OCI-LY7 (cell line): Measurements from ENCODE around the gene MAP7D1. TPM values are rescaled to one million over a fixed set of nuclear protein-coding genes. Genes with fewer than 3 reads are reported as not detected.

ENCODE experiments used
- small RNA-seq: library from RNA; depleted of rRNA; stranded (forward); fragments of <200 nt; gene quantifications from one replicate; pipeline ENCODE3, GENCODE V24; 2014
- total RNA-seq, 2 experiments: library from RNA; depleted of rRNA in 1 of 2; stranded (reverse); fragments of >200 nt in 1 of 2; shearing (Covaris generic) in 1 of 2; gene quantifications; 2 replicates each; pipeline ENCODE4 v1.2.3, GENCODE V29; 2014 to 2022

The MAP7D1 gene
- total RNA-seq, 2 experiments from 2014 or later, result 61.2 to 101 TPM

Small RNA genes within 50 kb of the gene (small RNA-seq; reads per million reads assigned to genes)
- gene RN7SL131P, result not detected

Other genes starting within 250 kb of the MAP7D1 start
- gene AGO3, start 225.1 kb upstream of the MAP7D1 start, total RNA-seq (2014; rRNA removed; shearing (Covaris generic)), result 22.5 and 25.1 TPM in 2 replicates
- 38.4 and 42.0 TPM in 2 replicates for gene AGO3, start 225.1 kb upstream of the MAP7D1 start, total RNA-seq (2022)
- gene TEKT2, start 72.1 kb upstream of the MAP7D1 start, total RNA-seq (2014; rRNA removed; shearing (Covaris generic)), result 0.10 TPM in 1 of 2 replicates, not detected in the other
- not detected in 2 replicates for gene TEKT2, start 72.1 kb upstream of the MAP7D1 start, total RNA-seq (2022)
- gene ADPRS, start 67.3 kb upstream of the MAP7D1 start, total RNA-seq (2014; rRNA removed; shearing (Covaris generic)), result 42.3 and 44.3 TPM in 2 replicates
- 27.6 and 29.3 TPM in 2 replicates for gene ADPRS, start 67.3 kb upstream of the MAP7D1 start, total RNA-seq (2022)
- gene COL8A2, start 30.9 kb upstream of the MAP7D1 start, total RNA-seq (2014; rRNA removed; shearing (Covaris generic)), result not detected in 2 replicates
- gene COL8A2, start 30.9 kb upstream of the MAP7D1 start, total RNA-seq (2022), result not detected in 2 replicates
- 50.3 and 71.0 TPM in 2 replicates for gene TRAPPC3, start 6.7 kb upstream of the MAP7D1 start, total RNA-seq (2014; rRNA removed; shearing (Covaris generic))
- 55.4 and 60.4 TPM in 2 replicates for gene TRAPPC3, start 6.7 kb upstream of the MAP7D1 start, total RNA-seq (2022)
- gene THRAP3, start 68.3 kb downstream of the MAP7D1 start, total RNA-seq (2014; rRNA removed; shearing (Covaris generic)), result 76.1 and 98.7 TPM in 2 replicates
- 131 and 132 TPM in 2 replicates for gene THRAP3, start 68.3 kb downstream of the MAP7D1 start, total RNA-seq (2022)
- gene SH3D21, start 150.2 kb downstream of the MAP7D1 start, total RNA-seq (2014; rRNA removed; shearing (Covaris generic)), result 15.2 and 16.4 TPM in 2 replicates
- gene SH3D21, start 150.2 kb downstream of the MAP7D1 start, total RNA-seq (2022), result 10.6 and 16.7 TPM in 2 replicates
- 0.57 and 2.0 TPM in 2 replicates for gene EVA1B, start 167.5 kb downstream of the MAP7D1 start, total RNA-seq (2014; rRNA removed; shearing (Covaris generic))
- 0.84 and 0.96 TPM in 2 replicates for gene EVA1B, start 167.5 kb downstream of the MAP7D1 start, total RNA-seq (2022)
- 41.9 and 43.8 TPM in 2 replicates for gene STK40, start 229.8 kb downstream of the MAP7D1 start, total RNA-seq (2014; rRNA removed; shearing (Covaris generic))
- 81.9 and 83.9 TPM in 2 replicates for gene STK40, start 229.8 kb downstream of the MAP7D1 start, total RNA-seq (2022)
- gene LSM10, start 241.7 kb downstream of the MAP7D1 start, total RNA-seq (2014; rRNA removed; shearing (Covaris generic)), result 42.3 and 43.2 TPM in 2 replicates
- gene LSM10, start 241.7 kb downstream of the MAP7D1 start, total RNA-seq (2022), result 132 and 133 TPM in 2 replicates